ENCODE data around the gene NBDY.
A peak's percentile ranks its signal among the peaks of the same experiment; 100 is the strongest.
"Not testable (repeated sequence)": the region's sequence is repeated elsewhere in the genome, so short reads cannot be mapped to it uniquely, and the experiment has no call there.

NBDY gene

DNA sequence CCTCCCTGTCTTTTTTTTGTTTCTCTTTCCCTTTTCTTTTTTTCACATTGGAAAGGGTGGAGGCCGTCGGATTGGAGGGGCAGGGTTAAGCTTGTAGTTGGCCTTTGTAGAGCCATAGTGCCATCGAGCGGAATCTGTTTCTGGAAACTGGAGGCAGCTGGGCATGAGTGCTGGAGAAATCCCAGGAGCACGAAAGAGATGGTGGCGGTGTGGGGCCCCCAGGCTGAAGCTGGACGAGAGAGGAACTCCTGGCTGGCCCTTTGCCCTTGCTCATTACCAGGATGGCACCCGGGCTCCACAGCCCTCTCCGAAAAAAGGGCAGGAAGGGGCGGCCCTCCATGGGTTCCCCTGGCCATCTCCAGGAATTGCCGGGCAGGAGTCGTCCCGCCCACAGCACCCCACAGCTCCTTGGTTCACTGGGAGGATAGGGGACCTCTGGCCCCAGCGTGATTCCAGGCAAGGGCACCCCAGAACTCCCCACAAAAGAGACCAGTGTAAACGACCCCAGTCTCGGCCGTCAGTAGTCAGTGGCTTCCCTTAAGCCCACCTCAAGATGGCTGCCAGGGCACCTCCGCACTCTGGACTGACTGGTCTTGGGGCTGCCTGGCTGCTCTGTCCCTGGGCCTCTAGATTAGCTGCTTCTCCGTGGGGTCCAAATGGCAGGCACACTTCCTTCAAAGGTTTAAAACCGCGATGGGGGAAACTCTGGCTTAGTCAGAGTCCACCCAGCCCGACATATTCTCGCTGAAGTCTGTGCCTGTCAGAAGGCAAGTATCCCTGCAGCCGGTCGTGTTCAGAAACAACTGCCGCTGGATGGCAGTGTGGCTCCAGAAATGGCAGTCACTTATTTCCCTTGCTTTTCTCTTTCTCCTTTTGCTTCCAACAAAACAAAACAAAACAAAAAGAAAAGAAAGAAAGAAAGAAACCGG is 74.1 kb downstream of the NBDY start:
- peak; percentile 38 for DNase-seq (ENCODE audit: low read depth)

DNA sequence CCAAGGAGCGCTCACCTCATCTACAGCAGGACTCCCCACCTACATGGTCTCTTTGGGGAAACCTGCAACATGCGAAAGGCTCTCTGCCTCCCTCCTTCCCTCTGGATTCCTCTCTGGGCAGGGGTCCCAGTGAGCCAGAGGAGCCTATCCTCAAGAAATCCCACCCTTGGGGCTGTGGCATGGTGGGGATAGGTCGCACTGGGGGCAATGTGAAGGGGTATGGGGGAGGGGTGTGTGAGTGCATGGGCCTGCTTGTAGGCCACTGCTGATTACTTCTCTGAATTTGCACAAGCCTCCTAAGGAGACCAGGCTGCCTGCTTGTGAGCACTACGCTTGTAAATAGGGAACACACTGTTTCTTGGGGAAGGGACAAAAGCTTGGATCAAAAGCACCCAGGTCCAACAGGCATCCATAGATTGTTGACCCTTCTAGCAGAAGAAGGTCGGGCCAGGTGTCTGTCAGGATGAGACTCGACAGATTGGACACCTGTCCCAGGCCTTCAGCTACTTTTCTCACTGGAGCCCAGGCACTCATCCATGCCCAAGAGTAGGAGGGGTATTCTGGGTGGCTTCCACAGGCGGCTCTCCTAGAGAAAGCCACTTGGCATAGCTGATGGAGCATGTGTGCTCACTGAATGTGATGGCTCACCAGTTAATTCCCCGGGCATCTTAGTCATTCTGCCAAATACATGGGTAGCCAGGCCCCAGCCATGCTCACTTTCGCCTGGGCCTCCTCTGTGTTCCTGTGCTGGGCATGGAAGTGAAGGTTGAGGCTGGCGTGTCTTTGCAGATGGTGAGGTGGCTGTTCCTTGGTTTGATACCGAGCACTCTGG is 75.0 kb downstream of the NBDY start:
- no peak for DNase-seq (ENCODE audit: low read depth)

DNA sequence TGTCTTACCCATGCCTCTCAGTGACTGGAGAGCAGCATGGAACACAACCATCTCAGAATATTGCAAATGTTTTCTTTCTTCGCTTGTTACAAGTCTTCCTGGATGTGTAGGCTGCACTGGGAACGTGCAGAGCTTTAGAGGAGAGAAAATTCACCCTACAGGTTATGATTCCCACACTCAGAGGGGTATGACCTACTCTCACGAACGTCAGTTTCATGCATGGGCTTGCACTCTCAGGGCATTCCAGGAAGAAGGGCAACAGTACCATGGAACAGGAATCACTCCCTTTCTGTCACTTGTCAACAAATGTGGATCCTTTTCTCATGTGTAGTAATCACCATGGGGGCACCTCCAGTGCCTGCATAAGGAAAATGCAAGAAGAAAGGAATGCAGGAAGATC is 75.8 kb downstream of the NBDY start:
- DNase-seq (ENCODE audit: low read depth), result no peak

GRCh38 chrX:56805399-56805798 is 76.4 kb downstream of the NBDY start:
- no peak for DNase-seq (ENCODE audit: low read depth)

DNA sequence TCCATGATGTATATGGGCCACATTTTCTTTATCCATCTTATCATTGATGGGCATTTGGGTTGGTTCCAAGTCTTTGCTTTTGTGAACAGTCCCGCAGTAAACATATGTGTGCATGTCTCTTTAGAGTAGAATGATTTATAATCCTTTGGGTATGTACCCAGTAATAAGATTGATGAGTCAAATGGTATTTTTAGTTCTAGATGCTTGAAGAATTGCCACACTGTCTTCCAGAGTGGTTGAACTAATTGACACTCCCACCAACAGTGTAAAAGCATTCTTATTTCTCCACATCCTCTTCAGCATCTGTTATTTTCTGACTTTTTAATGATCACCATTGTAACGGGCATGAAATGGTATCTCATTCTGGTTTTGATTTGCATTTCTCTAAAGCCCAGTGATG is 77.1 kb downstream of the NBDY start:
- DNase-seq (ENCODE audit: low read depth), result not testable (repeated sequence)

- DNase-seq (ENCODE audit: low read depth), result no peak
Observed at GRCh38 chrX:56811599-56811998, 82.6 kb downstream of the NBDY start.

DNA sequence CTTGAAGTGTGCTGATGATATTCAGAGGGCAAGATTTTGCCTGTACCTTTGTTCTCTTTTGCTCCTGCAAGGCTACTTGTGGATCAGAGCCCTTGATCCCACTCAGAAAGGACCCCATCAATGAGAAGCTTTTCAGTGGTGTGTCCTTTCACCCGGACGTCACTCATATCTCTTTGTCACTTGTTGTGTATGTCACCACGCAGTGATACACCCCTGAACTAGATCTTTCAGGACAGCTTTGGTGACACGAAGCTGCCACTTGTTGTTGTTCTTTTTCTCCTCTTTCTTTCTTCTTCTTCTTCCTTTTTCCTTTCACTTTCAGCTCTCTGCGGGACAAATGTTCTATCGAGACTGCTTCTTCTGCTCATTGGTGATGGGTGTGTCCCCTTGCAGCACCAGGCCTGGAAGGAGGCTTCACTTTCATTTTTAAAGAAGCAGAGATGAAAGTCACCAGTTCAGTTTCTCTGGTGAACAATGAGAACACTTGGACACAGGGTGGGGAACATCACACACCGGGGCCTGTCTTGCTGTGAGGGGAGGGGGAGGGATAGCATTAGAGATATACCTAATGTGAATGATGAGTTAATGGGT is 83.6 kb downstream of the NBDY start:
- peak; percentile 16 for DNase-seq (ENCODE audit: low read depth)

DNA sequence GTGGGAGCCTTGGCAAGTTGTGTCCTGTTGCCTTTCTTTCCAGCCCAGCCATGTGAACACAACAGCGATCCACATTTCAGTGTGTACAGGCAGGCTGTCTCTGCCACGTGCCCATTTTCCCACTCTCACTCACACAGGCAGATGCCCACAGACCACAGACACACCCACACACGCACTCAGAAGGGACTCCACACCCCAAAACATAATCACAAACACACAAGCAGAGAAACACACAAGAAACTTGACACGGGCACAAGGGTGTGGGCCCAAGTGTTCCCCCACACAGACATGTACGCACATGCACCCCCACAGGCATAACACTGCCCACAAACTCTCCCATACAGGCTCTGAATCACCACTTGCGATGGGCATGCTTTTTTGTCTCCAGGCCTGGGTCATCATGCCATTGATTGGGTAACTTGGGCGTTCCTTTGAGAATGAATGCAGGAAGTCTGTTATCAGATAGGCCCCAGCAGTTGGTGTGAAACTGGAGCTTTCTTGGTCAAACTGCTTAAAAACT is 84.3 kb downstream of the NBDY start:
- peak; percentile 14 for DNase-seq (ENCODE audit: low read depth)

DNA sequence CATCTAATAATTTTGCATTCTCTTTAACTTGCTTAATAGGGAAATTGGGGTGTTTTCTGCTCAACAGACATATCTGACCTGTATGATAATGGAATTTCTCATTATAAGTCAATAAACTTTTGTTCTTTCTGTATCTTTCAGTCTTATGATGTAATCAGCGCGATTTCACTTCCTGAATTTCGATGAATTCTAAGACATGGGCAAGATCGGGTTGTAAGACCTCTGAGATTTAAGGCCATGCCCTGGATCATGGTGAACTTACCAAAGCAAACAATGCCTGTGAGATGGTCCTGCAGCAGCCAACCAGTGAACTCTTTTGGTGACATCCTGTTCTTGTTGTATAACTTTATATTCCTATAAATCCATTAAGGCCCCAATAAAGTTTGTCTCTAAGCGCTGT is 88.1 kb downstream of the NBDY start:
- DNase-seq (ENCODE audit: low read depth), result no peak

DNA sequence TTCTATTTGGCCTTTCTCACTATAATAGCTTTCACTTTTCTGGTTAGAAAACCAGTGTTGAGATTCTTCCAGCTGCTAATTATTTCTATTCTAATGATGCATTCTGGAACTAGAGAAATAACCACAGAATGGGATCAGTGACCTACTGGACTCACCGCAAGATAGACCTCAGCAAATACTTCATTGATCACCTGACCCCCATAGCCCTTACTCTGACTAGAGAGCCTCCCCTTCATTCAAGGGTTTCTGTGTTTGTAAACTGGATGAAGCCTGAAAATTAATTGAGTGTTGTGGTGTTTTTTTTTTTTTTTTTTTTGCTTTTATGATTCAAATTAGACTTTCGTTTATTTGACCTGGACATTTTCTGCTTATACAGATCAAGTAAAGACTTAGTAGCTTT is 97.0 kb downstream of the NBDY start:
- DNase-seq (ENCODE audit: low read depth), result no peak

GRCh38 chrX:56833626-56834025 is 104.6 kb downstream of the NBDY start:
- no peak for DNase-seq (ENCODE audit: low read depth)

- DNase-seq (ENCODE audit: low read depth), result no peak
Observed at GRCh38 chrX:56853436-56853835, 124.4 kb downstream of the NBDY start.

GRCh38 chrX:56857042-56857441 is 128.0 kb downstream of the NBDY start:
- DNase-seq (ENCODE audit: low read depth), result no peak

DNA sequence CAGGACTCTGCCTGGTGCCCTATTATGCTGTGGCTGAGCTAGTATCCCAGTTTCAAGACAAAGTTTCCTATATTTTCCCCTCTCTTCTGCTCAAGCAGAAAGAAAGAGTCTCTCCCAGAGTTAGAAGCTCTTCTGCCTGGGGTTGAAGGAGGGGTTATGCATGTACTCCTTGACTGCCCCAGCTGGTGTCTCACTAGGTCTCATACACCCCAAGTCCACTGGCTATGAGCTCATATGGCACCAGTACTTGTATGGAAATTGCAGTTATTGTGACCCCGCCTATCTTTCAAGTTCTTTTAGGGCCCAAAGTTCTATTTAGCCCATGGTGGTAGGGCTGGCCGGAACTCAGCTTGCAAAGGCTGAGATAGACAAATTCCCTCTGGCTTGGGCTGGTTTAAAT is 131.8 kb downstream of the NBDY start:
- no peak for DNase-seq (ENCODE audit: low read depth)
